ENCODE measurements around the gene E2F3. TPM values are rescaled to one million over a fixed set of nuclear protein-coding genes. Genes with fewer than 3 reads are reported as not detected.

The E2F3 gene
- 39.1 and 39.4 TPM in 2 replicates for total RNA-seq

DNA sequence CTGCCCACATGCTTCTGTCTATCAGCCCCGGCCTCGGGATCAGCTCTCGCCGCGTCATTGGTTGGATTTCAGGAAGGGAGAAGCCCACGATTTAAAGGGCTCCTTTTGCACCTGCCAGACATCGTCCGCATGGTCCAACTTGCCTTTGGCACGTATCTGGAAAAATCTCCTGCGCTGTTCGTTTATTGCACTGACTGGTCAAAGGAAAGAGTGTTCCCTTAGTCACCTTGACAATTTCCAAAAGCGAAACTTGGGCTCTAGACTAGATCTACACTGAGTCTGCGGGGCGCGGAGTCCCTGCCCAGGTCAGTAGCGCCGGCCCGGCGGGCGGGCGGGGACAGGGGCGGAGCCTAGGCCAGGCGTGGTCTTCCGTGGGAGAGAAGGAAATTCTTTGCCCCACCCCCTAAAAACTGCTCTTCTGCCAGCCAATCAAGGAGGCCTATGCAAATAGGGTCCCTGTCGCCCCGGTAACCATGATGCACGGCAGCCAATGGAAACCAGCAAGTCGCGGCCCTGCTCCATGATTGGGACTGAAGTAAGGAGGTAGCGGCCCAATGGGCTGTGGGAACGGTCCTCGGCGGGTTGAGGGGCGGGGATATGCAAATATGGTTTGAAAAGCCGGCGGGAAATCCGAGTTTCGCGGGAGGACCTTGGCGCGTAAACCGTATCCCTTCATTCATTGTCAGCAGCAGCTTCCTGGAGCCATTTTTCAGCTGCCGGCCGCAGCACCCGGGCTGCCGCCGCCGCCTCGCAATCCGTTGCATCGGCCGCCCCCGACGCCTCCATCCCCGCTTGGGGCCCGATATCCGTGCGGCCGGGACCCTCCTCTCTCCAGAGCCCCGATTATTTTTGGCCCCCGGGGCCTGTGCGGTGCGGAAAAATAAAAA lies at the start of gene E2F3:
TSS of gene E2F3 (plus strand) at position 675 of the 887 bp plus-strand sequence. CDS start 354 bp downstream, outside the sequence.
- intact Hi-C loops (cut with micrococcal nuclease), result loop anchor here (1.0 to 2.0 kb wide), 8 partner anchors 35 to 1187 kb away; partner anchors contain the start of genes CDKAL1 and MBOAT1

DNA sequence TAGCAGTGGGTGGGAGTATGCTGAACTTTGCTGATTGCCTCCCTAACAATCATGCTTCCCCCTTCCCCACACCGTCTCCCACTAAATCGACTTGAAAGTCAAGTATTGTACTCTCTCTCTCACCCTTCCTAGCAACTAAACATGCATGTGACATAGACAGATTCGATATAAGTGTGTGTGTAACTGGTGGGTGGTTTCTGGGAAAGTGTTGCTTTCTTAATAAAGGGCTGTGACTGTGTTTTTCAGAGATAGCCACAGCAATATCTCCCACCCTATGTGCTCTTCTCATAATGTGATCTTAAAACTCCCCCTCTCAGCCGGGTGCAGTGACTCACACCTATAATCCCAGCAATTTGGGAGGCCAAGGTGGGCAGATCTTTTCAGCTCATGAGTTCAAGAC lies 49.3 kb upstream of the E2F3 start:
- intact Hi-C loops (cut with micrococcal nuclease), result loop anchor here (2.0 kb wide), 1 partner anchor 14 kb away; no protein-coding TSS in a partner anchor

DNA sequence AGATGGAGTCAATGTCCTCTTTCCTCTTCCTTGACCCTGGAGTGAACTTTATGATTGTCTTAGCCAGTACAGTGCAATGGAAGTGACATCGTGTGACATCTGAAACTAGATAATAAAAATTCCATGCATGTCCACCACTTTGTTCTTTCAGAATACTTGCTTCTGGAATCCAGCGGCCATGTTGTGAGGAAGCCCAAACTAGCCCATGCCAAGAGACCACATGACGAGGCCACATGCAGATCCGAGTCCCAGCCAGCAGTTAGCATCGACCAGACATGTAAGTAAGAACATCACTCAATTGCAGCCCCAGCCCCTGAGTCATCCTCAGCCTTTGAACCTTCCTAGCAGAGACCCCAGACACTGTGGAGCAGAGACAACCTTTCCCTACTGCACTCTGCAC lies 48.5 kb upstream of the E2F3 start:
- intact Hi-C loops (cut with micrococcal nuclease), result loop anchor here (2.0 kb wide), 1 partner anchor 14 kb away; no protein-coding TSS in a partner anchor

DNA sequence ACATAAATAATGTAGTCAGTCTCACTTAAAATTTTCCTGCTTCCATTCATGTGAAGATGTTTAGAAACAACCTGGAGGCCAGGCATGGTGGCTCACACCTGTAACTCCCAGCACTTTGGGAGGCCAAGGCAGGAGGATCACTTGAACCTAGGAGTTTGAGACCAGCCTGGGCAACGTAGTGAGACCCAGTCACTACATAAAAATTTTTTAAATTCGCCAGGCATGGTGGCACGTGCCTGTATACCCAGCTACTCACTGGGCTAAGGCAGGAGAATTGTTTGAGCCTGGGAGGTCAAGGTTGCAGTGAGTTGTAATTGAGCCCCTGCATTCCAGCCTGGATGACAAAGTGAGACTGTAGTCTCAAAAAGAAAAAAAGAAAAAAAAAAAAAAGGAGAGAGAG lies 47.3 kb upstream of the E2F3 start:
- intact Hi-C loops (cut with micrococcal nuclease), result no loop called here

DNA sequence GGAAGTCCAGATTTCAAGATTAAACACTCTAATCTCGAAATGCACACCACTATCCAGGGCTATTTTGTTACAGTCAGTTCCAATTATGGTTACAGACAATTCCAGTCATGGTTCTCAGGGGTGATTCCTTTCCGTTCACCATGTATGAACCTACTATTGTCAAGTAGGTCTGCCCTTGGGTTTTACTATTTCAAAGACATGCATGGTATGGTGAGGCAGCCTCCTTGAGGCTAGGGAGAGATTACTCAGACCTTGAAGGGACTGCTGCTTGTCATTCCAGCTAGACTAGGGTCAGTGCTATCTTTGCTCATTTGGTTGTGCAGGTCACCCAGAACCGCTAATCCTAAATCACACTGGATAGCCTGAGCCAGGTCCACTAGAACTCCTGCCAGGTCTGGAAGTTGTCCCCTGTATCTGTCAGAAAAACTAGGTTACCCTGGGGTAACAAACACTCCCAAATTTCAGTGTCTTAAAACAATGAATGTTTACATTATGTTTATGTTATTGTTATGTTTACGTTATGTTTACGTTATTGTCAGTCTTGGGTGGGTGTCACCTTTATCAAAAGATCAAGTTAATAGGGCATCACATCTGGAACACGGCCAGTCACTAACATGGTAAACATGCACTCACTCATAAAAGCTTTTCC lies 41.1 kb upstream of the E2F3 start:
- intact Hi-C loops (cut with micrococcal nuclease), result no loop called here

DNA sequence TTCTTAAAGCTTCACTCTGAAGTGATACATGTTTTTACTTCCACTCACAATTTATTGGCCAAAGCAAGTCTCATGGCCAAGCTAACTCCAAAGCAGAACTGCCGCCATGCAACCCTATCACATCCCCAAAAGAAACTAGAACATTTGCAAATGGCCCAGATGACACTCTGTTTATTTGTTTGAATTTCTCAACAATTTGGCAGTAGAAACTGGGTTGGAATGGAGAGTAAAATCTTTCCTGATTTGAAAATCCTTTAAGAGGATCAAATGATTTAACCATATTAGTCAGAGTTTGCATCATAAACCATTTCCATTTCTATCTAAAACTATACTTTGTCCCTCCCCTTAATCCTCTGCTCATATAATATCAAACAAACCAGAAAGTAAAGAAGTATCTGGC lies 39.1 kb upstream of the E2F3 start:
- intact Hi-C loops (cut with micrococcal nuclease), result no loop called here

DNA sequence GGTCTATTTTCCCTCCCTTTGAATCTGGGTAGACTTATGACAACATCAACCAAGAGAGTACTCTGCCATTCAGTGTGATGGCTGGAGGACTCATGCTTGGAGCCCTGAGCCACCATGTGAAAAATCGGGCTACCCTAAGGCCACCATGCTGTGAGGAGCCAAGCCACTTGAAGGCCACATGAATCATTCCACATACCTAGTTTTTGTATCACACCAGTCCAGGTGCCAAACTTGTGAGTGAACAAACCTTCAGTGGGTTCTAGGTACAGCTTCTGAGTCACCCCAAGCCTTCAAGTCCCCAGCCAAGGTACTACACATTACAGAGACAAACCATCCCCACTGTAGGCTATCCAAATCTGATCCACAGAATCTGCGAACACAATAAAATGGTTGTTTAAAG lies 37.4 kb upstream of the E2F3 start:
- intact Hi-C loops (cut with micrococcal nuclease), result no loop called here

DNA sequence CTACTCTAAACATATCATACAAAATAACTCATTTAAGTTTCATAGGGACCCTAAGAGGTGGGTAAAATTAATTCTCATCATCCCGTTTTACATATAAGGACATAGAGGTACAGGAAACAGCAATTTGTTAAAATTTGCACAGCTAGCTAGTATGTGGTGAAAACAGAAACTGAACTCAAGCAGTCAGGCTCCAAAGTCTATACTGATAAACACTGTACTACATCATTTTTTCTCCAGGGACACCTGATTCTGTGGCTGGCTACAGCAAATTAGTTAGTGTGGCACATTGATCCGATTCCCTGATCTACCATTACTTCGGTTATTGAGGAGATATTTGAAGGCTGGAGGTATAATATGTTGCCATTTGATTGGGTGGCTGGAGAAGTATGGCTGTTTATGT lies 36.2 kb upstream of the E2F3 start:
- intact Hi-C loops (cut with micrococcal nuclease), result loop anchor here (1.0 kb wide), 1 partner anchor 29 kb away; no protein-coding TSS in a partner anchor

DNA sequence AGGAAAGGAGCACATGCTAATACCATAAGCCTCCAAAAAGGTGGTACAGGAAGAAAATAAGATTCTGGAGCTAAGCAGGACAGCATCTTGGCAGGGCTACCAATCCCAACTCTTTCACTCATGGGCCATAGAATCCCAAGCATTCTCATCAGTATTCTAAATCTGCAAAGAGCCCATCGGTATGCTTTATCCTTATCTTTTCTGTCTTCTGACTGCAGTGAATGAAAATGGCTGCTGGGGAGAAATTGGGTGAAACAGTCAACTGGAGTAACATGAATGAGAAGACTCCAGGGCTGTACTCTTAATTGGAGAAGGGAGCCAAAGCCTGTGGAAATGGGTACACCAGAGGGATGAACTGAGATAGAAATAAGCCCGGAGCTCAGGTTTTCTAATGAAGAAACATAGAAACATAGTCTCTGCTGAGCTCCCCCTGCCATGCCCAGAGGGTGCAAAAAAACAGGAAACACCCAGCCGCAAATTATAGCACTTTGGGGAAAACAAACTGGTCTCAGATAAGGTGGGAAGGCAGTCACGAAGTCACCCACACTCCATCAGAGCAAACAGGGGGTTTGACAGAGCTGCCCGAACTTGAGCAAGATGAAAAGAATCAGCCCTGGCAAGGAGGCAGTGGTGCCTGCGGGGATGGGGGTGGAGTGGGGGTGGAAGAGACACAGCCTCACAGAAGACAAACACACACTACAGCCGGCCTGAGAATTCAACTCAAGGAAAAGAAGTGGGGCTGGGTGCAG lies 35.4 kb upstream of the E2F3 start:
- intact Hi-C loops (cut with micrococcal nuclease), result loop anchor here (1.0 to 2.0 kb wide), 4 partner anchors 13 to 46 kb away; partner anchors contain the start of gene E2F3

DNA sequence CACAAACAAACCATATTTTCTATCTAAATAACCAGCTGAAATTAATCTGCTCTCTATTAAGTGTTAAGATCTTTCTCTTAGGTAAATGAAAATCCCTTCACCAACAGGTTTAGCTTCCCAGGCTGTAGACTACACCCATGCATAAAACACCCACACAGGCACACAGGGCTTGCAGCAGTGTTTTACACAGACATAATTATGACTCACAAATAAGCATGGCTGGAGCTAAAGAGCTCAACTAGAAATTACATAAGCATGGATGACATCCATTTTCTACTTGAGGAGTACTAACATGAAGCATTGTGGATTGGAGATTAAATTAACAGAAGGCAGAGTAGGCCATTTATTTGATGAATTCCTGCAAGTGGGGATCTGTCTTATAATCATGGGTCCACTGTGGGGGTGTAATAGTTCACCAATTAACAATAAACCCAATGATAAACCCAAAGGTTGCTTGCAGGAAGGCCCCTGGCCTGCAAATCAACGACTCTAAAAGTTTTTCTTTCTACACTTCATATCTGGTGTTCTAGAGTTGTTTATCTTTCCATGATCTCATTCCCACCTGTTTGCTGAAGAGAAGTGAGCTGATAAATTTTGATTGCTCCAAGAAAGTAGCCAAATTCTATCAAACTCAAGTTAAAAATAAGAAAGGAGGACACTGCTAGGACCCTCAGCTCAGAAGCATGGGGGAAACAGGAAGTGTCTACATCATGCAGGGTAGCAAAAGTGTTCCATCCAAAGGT lies 33.8 kb upstream of the E2F3 start:
- intact Hi-C loops (cut with micrococcal nuclease), result loop anchor here (2.0 kb wide), 1 partner anchor 15 kb away; no protein-coding TSS in a partner anchor

DNA sequence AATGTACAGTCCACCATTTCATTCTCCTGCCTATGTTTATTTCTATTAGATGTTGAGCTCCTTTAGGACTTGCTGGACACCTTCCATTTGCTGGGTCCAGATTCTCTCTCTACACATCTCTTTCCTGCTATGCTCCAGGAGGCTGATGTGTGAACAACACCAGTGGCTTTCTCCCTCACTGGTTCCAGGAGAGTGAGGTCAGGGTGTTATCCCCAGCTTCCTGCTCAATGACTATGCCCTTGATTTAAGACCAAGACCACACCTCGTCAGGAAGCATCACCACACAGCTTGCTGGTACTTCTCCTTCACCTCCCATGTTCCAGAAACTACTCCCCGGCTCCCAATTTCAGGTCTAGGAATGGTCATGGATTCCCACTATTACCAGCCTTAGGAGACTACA lies 31.3 kb upstream of the E2F3 start:
- intact Hi-C loops (cut with micrococcal nuclease), result no loop called here

DNA sequence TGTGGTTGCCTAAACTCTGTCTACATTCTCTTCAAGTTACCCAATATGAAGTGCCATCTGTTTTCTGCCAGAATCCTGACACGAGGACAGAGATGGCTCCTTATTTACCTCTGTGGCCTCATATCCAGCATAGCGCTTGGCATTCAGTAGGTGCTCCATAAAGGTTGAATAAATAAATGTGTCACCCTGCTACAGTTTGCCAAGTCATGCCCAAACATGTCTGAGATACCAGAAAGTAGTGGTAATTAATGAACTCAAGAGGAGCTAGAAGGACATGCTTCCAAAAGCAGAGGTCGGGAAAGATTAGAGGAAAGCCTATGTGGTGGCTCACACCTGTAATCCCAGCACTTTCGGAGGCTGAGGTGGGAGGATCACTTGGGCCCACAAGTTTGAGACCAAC lies 30.9 kb upstream of the E2F3 start:
- intact Hi-C loops (cut with micrococcal nuclease), result no loop called here

DNA sequence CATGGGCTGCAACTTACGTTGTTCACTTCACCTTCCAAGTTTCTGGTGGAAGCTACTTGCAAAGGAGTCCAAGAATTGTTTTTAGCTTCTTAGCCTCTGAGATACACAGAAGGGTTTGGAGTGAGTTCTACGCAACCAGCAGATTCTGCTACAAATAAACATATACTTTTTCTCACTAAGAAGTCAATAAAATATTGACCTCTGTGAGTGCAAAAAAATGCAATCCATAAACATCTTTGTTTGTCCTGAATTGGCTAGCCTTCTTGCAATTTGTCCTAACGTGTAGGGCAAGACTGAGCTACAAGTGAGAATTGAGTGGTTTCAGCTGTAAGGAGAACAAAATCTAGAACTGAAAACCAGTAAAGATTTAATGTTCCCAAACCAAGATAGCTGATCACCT lies 26.2 kb upstream of the E2F3 start:
- intact Hi-C loops (cut with micrococcal nuclease), result no loop called here

DNA sequence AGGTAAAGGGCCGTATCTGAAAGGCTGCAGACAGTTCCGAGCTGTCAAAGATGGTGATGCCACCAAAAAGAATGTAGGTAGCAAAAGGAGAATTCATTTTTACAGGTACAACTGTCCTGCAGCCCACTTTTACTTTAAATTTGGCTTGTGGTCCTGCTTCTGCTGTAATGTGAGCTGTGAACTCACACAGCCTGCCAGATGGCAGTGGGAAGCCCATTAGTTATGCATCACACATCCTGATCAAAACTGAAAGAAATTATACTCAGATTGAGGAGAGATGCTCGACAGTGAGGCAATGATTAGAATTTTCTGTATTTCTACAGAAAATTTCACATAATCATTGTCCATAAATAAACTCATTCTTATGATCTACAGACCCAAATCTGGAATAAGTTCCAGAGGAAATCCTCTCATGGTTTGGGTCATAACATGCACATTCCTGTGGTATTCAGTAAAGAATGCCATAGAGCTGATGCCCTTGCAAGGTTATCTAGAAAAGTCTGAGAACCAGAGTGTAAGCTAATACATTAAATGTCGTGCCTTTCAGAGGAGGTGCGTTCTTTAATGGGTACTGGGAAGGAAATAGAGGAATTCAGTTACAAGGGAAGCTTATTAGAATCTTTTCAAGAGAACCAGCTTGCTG lies 23.9 kb upstream of the E2F3 start:
- intact Hi-C loops (cut with micrococcal nuclease), result no loop called here

DNA sequence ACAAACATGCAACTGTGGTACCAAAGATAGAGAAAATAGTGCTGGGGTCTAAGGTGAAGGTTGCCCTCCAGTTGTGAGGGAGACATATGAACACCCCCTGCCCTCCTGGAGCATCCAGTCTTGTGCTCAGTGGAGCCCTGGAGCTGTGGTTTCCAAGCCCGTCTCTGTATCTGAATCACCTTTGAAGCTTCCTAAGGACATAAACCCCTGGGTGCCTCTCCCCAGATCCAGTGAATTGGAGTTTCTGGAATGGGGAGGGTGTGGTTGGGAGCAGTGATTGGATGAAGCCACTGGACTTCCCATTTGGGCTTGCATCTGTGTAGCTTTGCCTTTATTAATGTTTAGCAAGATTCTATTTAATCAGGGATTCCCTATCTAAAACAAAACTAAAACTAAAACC lies 22.4 kb upstream of the E2F3 start:
- intact Hi-C loops (cut with micrococcal nuclease), result loop anchor here (1.0 kb wide), 1 partner anchor 13 kb away; no protein-coding TSS in a partner anchor

DNA sequence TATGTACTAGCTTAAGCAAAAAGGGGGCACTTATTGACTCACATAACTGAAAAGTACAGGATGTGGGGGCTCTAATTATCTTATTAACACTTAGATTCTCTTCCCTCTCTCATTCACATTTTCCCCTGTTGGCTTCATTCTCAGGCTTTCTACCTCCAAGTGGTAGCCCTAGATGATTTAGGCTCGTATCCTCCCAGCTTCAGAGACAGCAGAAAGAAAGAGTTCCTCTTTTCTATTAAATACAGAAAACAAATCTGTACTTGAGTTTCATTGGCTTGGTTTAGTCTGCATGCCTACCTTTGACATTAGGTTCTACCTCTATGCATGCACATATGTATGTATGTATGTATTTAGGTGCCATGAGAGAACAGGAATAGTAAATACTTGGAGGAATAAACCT lies 15.5 kb upstream of the E2F3 start:
- intact Hi-C loops (cut with micrococcal nuclease), result no loop called here

DNA sequence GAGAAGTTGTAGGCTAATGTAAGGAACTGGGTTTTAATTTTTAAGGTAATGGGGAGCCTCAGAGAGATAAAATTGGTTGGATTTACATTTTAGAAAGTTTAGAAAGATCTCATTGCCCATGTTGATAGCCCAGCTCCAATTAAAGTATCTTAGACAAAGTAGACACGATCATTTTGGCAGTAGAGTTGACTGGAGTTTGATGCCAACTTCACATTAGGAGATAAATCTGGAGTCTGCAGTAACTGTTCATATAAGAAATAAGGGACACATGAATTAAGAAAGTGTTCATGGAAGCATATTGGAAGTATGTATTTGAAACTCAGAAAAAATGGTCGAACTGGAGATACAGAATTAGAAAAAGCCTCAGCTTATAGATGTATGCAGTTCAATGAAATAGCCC lies 12.6 kb upstream of the E2F3 start:
- intact Hi-C loops (cut with micrococcal nuclease), result no loop called here

DNA sequence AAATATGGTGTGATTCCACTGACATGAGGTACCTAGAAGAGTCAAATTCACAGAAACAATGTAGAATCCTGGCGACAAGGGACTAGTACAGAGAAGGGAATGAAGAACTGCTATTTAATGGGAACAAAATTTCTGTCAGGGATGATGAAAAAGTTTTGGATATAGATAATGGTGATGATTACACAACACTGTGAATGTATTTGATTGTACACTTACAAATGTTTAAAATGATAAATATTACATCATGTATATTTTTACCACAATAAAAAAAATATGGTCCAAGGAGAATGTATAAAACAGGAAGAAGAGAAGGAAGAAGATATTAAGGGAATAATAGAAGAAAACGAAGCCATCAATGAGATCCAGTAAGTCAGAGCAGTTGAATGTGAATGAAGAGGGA lies 8.4 kb upstream of the E2F3 start:
- intact Hi-C loops (cut with micrococcal nuclease), result no loop called here

DNA sequence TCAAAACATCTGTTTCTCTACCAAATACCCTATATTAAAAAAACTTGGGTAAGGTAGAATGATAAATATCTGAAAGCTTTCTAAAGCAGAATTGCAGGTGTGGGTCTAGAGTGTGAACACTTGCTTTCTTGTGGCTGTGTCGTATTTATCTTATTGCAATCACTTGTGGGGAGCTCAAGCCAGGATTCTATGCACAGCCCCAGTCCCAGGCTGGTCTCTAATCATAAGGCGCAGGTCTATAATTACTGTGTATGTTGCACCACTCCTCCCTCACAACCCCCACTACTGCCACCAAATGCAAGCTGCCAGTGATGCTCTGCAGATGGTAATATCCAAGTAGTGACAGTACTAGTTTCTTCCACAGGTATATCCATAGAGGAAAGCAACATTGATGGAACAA lies 2.2 kb upstream of the E2F3 start:
- intact Hi-C loops (cut with micrococcal nuclease), result no loop called here
